ENCODE measurements around the gene PIP4K2C.
"Not testable (repeated sequence)": the region's sequence is repeated elsewhere in the genome, so short reads cannot be mapped to it uniquely, and the experiment has no call there.

The PIP4K2C gene

DNA sequence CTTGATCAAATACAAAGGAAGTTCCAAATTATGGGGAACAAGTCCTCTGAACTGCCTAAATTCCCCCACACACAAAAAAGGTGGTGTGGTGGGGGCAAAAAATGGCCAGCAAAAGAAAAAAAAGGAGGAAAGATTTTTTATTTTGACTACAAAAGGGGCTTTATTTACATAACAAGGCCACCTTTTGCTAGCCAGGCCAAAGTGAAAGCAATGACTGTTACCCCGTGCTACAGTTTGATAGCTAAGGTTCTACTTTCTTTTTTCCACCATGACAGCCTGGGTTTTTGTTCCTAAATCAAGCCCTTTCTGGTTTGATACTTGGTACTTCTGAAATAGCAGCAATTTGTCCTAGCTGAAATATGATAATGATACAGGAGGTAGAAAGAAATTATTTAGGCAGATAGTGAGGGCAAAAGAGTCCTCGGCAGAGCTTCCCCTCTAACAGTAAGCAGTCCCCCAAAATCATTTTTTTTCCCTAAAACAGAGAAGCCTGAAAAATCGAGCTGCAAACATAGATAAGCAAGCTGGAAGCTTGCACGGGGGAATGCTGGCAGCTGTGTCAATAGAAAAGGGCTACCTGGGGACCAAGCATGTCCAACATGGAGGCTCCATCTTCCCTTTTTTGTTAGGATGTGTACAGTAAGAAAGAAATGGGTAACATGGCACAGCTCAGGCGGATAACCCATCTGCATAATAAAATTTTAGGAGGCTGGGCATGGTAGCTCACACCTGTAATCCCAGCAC lies 50.9 kb downstream of the PIP4K2C start:
- no peak for DNase-seq

DNA sequence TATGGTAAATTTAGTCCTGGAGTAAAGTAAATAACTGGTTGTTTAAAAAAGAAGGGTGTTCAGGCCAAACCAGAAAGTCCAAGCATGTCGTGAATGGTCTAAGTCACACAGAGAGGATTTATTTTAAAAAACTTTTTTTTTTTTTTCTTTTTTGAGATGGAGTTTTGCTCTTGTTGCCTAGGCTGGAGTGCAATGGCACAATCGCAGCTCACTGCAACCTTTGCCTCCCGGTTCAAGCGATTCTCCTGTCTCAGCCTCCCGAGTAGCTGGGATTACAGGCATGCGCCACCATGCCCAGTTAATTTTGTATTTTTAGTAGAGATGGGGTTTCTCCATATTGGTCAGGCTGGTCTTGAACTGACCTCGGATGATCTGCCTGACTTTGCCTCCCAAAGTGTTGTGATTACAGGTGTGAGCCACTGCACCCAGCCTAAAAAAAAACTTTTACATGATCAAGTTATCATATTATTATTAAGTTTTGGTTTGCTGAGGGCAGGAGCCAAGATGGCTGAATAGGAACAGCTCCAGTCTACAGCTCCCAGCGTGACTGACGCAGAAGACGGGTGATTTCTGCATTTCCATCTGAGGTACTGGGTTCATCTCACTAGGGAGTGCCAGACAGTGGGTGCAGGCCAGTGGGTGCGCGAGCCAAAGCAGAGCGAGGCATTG lies 55.1 kb downstream of the PIP4K2C start:
- DNase-seq: peak; percentile 25

DNA sequence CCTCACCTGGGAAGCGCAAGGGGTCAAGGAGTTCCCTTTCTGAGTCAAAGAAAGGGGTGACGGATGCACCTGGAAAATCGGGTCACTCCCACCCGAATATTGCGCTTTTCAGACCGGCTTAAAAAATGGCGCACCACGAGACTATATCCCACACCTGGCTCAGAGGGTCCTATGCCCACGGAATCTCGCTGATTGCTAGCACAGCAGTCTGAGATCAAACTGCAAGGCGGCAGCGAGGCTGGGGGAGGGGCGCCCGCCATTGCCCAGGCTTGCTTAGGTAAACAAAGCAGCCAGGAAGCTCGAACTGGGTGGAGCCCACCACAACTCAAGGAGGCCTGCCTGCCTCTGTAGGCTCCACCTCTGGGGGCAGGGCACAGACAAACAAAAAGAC lies 55.7 kb downstream of the PIP4K2C start:
- DNase-seq: not testable (repeated sequence)

Measured in EL (cell line).